ENCODE results near the gene CALHM4. TPM values are rescaled to one million over a fixed set of nuclear protein-coding genes. Genes with fewer than 3 reads are reported as not detected.

The CALHM4 gene
- total and polyA plus RNA-seq, 2 donors (not counting 3 experiments of a cell fraction or from before 2014, with no cell fraction given): 1.2 TPM; not detected in 1

- Histone ChIP-seq H3K27ac (ENCODE audit: insufficient read depth, low read depth, low read length) (no peak overlapping the region), H3K9me3 (replicated peaks; ENCODE audit: control insufficient read depth, insufficient read depth, low read length) (no peaks in the 10 kb centered on the region), H3K4me3 (replicated peaks in 1 of 3; ENCODE audit: insufficient read depth in 1 of 3, low read depth in 1 of 3, low read length in 3 of 3) (no peak overlapping the region), H3K4me1 (ENCODE audit: control insufficient read depth, extremely low read depth, insufficient read depth, low read length) (peaks cover 12% of the 10 kb centered on the region), H3K4me2 (ENCODE audit: insufficient read depth, low read length) (no peak overlapping the region), H3K36me3 (ENCODE audit: control insufficient read depth in 2 of 2, extremely low read depth in 1 of 2, insufficient read depth in 2 of 2, low read length in 2 of 2) (no peaks in the 10 kb centered on the region), H3K9ac (replicated peaks; ENCODE audit: extremely low read depth, insufficient read depth, low read length) (no peak overlapping the region), H3K79me2 (ENCODE audit: control insufficient read depth, insufficient read depth, low read length) (no peaks in the 10 kb centered on the region), H3K9me1 (replicated peaks; ENCODE audit: control insufficient read depth, extremely low read depth, insufficient read depth, low read length) (no peaks in the 10 kb centered on the region), H2AFZ (ENCODE audit: low read depth, low read length) (no peak overlapping the region), H3K27me3 (ENCODE audit: control insufficient read depth in 2 of 2, insufficient read depth in 2 of 2, low read length in 2 of 2) (no peaks in the 10 kb centered on the region), H4K20me1 (replicated peaks; ENCODE audit: control insufficient read depth, extremely low read depth, insufficient read depth, low read length) (no peaks in the 10 kb centered on the region)
- intact Hi-C loops (cut with micrococcal nuclease): loop anchor here (5.0 kb wide), 1 partner anchor 283 kb away; no protein-coding TSS in a partner anchor
- POLR2A ChIA-PET: interaction anchor here (0.6 kb wide), 1 partner anchor 149 kb away, joined by 5 read pairs; no protein-coding TSS in a partner anchor
- dilution Hi-C loops (cut with MboI; ENCODE audit: extremely low pct_ligation_motif_present, low sequenced_read_pairs): no loop called here
- no peak for DNase-seq (ENCODE audit: low read depth, low spot score)
- no peak for FAIRE-seq
- BruUV-seq (replicated peaks): no TSS peak
- TF ChIP-seq POLR2AphosphoS5 (IDR thresholded peaks at IDR 0.05; ENCODE audit: insufficient read depth, low read depth, low read length): no peak
- TF ChIP-seq, protein P1, sequence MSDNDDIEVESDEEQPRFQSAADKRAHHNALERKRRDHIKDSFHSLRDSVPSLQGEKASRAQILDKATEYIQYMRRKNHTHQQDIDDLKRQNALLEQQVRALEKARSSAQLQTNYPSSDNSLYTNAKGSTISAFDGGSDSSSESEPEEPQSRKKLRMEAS (IDR thresholded peaks at IDR 0.05; ENCODE audit: insufficient read depth, insufficient read length): no peak
- TF ChIP-seq FOS (IDR thresholded peaks at IDR 0.05; ENCODE audit: borderline replicate concordance, insufficient read depth, low read length): no peak
- TF ChIP-seq MYC (IDR thresholded peaks at IDR 0.05; ENCODE audit: low read depth, low read length): no peak
- TF ChIP-seq EZH2 (IDR thresholded peaks at IDR 0.05; ENCODE audit: borderline replicate concordance, low read depth, low read length, severe bottlenecking): no peak
- TF ChIP-seq POLR2A (IDR thresholded peaks at IDR 0.05; ENCODE audit: low read depth, low read length): no peak
- no peak for TF ChIP-seq JUN (IDR thresholded peaks at IDR 0.05; ENCODE audit: borderline replicate concordance, insufficient read depth, insufficient read length, low read depth)
- TF ChIP-seq CTCF (IDR thresholded peaks at IDR 0.05; ENCODE audit: extremely low read depth in 1 of 2, insufficient read depth in 1 of 2, low read depth in 1 of 2, low read length in 2 of 2): no peak
- TF ChIP-seq GATA2 (IDR thresholded peaks at IDR 0.05; ENCODE audit: insufficient read depth, insufficient read length, low read depth, low read length): no peak
- CTCF ChIA-PET: interaction anchor here (0.7 to 4.3 kb wide), 8 partner anchors 11 to 347 kb away, joined by 3 to 34 read pairs (median 15); partner anchors contain the start of genes CALHM4 and CALHM5
These were observed 10.8 kb downstream of the CALHM4 start for GRCh38 chr6:116564311-116564710.

Data from endothelial cell of umbilical vein (primary cell).